Tibial artery (tissue), 4 donors: ENCODE data around the gene PICK1.

Source experiments
- DNase-seq, 2 donors: peaks; one replicate each; pipeline ENCODE4 v3.0.0-alpha.2; 2019
- H3K27ac ChIP-seq, 2 donors: fragments of 200-600 bp; sonication (generic) in 1 of 2; 1 replicate in 1 of 2; 2 replicates in 1 of 2; pipeline ENCODE4 v1.5.1; 2018 to 2019; ENCODE audit warnings: mild to moderate bottlenecking in 1 of 2
- H3K27me3 ChIP-seq, 2 donors: fragments of 200-600 bp; sonication (generic) in 1 of 2; one replicate each; pipeline versions ENCODE4 v1.5.1 to v1.6.0; 2016 to 2019
- H3K36me3 ChIP-seq, 3 donors: fragments of 200-600 bp; sonication (generic) in 2 of 3; one replicate each; pipeline ENCODE4 v1.5.1; 2016 to 2019; ENCODE audit warnings: mild to moderate bottlenecking in 2 of 3
- H3K4me1 ChIP-seq, 4 donors: fragments of 200-600 bp; sonication (generic) in 2 of 4; 1 replicate in 3 of 4; 2 replicates in 1 of 4; pipeline ENCODE4 v1.5.1; 2016 to 2019
- H3K4me3 ChIP-seq, 2 donors: fragments of 200-600 bp; sonication (generic) in 1 of 2; 1 replicate in 1 of 2; 2 replicates in 1 of 2; pipeline ENCODE4 v1.5.1; 2018 to 2019; ENCODE audit warnings: mild to moderate bottlenecking in 2 of 2
- H3K9me3 ChIP-seq, 3 donors: fragments of 200-600 bp; sonication (generic) in 1 of 3; one replicate each; pipeline ENCODE4 v1.5.1; 2016 to 2019
- intact Hi-C: fragments of 100-400 bp; cut with DNase I; formaldehyde crosslinking; loops from one replicate; pipeline ENCODE4 v1.15.0; 2023; ENCODE audit warnings: low total_unique reads
- TF ChIP-seq, protein P1 (sequence below), 2 experiments: fragments of 200-600 bp in 1 of 2; fragments of 450-650 bp in 1 of 2; IDR thresholded peaks; one replicate each; pipeline ENCODE4 v1.5.1; 2017 to 2019; ENCODE audit warnings: antibody characterized with exemption in 2 of 2, mild to moderate bottlenecking in 1 of 2, moderate library complexity in 1 of 2

Gene PICK1

DNA sequence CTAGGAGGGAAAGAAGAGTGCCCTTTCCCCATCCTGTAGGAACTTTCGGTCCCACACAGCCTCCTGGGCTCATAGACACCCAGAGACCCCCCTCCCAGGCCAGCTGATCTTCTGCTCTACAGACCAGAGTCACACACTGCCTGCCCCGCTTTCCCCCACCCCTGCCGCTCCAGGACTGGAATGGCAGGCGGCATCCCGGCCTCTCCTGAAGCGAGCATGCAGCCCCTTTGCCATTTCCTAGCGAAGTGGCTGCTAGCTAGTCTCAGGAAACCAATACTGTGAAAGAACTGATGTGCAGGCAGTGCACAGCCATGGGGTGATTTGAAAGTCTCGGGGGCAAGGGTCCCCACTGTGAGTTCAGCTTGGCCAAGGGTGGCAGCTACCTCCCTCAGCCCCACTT lies 8.3 kb downstream of the PICK1 start:
- Histone ChIP-seq H3K4me3 (no peak overlapping the region), H3K27ac (no peak overlapping the region), H3K4me1 (peaks cover 13 to 39% (median 26%) of the 10 kb centered on the region in 4 donors), H3K9me3 (no peaks in the 10 kb centered on the region), H3K36me3 (peaks cover 17 to 94% (median 30%) of the 10 kb centered on the region in 3 donors), H3K27me3 (no peaks in the 10 kb centered on the region)
- no peak for DNase-seq
- TF ChIP-seq, protein P1, sequence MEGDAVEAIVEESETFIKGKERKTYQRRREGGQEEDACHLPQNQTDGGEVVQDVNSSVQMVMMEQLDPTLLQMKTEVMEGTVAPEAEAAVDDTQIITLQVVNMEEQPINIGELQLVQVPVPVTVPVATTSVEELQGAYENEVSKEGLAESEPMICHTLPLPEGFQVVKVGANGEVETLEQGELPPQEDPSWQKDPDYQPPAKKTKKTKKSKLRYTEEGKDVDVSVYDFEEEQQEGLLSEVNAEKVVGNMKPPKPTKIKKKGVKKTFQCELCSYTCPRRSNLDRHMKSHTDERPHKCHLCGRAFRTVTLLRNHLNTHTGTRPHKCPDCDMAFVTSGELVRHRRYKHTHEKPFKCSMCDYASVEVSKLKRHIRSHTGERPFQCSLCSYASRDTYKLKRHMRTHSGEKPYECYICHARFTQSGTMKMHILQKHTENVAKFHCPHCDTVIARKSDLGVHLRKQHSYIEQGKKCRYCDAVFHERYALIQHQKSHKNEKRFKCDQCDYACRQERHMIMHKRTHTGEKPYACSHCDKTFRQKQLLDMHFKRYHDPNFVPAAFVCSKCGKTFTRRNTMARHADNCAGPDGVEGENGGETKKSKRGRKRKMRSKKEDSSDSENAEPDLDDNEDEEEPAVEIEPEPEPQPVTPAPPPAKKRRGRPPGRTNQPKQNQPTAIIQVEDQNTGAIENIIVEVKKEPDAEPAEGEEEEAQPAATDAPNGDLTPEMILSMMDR (IDR thresholded peaks at IDR 0.05) = no peak
- intact Hi-C loops = loop anchor here (5.0 kb wide), 2 partner anchors 287 to 442 kb away; partner anchors contain the start of gene DDX17

DNA sequence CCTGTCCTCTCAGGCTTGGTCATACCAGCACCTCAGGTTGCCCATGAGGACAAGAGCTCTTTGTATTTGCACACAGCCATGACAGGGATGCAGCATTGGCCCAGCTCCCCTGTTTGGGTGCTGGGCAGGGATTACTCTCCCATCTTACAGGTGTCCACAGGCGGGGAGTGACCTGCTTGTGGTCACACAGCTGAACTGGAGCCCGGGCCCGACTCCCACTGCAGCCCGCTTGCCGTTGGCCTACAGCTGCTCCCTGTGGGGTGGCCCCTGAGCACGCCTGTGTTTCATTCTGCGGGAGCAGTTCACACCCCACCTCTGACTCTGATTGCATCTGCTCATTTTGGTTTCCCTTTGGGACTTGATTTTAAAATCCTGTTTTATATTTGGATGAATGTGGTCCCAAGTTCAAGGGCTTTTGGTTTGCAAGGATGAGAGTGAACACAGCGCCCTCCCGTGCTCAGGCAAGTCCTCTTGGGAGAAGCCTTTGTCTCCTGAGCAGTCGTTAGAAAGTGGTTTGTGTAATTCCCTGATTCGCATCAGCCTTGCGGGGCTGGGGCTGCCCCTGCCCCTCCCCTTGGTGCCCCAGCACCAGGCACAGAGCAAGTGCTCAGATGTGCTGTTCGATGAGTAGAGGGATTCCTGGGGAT lies 9.3 kb downstream of the PICK1 start:
- Histone ChIP-seq H3K27ac (peak overlapping the region; percentile 91 to 97), H3K36me3 (peaks cover 17 to 94% (median 34%) of the 10 kb centered on the region in 3 donors), H3K4me3 (no peak overlapping the region), H3K27me3 (no peaks in the 10 kb centered on the region), H3K9me3 (no peaks in the 10 kb centered on the region), H3K4me1 (peaks cover 15 to 48% (median 35%) of the 10 kb centered on the region in 4 donors)
- intact Hi-C loops = loop anchor here (5.0 kb wide), 2 partner anchors 286 to 441 kb away; partner anchors contain the start of gene DDX17
- TF ChIP-seq, protein P1 (IDR thresholded peaks at IDR 0.05) = no peak
- no peak for DNase-seq

DNA sequence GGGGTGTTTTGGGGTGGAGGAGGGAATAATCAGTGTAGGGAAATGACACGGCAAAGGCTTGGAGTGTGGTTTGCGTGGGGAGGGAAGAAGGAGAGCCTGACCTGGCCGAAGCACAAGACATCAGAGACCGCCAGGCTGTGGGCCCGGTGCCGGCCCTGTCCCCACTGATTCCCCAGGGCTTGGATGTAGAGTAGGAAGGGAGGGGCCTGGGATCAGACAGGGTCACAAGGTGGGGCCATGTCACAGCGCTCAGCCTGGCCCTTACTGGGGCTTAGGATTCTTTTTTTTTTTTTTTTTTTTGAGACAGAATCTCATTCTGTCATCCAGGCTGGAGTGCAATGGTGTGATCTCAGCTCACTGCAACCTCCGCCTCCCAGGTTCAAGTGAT lies 9.8 kb downstream of the PICK1 start:
- DNase-seq = no peak
- Histone ChIP-seq H3K27ac (peak overlapping the region; percentile 91 to 97), H3K4me1 (peaks cover 15 to 52% (median 36%) of the 10 kb centered on the region in 4 donors), H3K27me3 (no peaks in the 10 kb centered on the region), H3K36me3 (peaks cover 17 to 94% (median 35%) of the 10 kb centered on the region in 3 donors), H3K4me3 (no peak overlapping the region), H3K9me3 (no peaks in the 10 kb centered on the region)
- TF ChIP-seq, protein P1 (IDR thresholded peaks at IDR 0.05) = no peak
- intact Hi-C loops = loop anchor here (5.0 kb wide), 2 partner anchors 285 to 440 kb away; partner anchors contain the start of gene DDX17

DNA sequence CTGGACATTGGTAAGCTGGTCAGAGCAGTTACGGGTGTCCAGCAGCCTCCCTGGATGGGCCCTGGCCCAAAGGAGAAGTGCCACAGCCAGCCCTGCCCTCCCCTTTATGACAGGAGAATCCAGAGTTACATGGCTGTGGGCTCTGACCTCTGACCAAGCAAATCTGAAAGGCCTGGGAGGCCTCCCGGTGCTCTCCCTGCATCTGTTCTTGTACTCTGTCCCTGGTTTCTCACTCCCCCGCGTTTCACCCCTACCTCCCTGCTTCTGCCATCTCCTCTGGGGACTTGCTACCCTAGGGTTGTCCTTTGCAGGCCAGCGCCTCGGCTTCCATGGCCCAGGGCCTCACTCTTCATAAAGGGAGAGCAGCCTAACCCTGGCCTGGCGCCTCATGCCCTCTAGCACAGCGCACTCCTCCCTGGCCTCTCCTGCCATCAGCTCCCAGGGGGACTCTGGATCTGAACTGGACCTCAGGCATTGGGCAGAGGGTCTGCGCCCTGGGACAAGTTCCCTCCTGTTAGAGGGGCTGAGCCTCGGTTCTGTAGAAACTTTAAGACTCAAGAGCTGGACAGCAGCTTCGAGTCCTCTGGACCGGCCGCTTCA lies 10.7 kb downstream of the PICK1 start:
- peak overlapping the region; percentile 91 to 97 for H3K27ac ChIP-seq
- peaks cover 19 to 96% (median 42%) of the 10 kb centered on the region in 3 donors for H3K36me3 ChIP-seq
- H3K4me1 ChIP-seq = peaks cover 15 to 58% (median 36%) of the 10 kb centered on the region in 4 donors
- TF ChIP-seq, protein P1 (IDR thresholded peaks at IDR 0.05) = no peak
- intact Hi-C loops = loop anchor here (5.0 kb wide), 2 partner anchors 284 to 439 kb away; partner anchors contain the start of gene DDX17
- no peak overlapping the region for H3K4me3 ChIP-seq
- no peaks in the 10 kb centered on the region for H3K27me3 ChIP-seq
- no peak for DNase-seq
- H3K9me3 ChIP-seq = no peaks in the 10 kb centered on the region

DNA sequence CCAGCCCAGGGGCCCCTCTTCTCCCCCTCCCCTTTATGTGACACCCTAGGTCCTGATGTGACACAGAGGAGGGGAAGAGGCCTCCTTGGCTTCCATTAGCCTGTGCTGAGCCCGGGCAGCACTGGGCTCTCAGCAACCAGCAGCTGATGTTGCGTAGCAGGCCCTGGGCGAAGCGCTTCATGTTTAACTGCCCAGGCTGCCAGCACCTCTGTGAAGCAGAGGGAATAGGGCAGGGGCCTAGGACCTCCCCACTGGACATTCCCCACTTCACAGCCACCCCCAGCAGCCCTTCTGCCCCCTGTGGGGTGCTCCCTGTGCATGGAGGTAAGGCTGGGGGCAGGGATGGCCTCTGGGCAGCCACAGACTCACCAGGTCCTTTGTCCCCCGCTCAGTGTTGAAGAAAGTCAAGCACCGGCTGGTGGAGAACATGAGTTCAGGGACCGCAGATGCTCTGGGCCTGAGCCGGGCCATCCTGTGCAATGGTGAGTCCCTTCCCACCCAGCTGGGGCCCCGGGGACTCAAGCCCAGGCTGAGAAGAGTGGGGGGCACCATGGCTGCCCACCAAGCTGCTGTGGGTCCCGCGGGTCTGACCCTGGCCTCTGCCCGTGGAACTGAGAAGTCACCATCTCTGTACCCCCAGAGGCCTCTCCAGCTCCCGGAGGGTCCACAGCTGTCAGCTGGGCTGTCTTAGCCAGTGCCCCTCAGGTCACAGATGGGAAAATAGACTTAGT lies 11.6 kb downstream of the PICK1 start:
- Histone ChIP-seq H3K27ac (peak overlapping the region; percentile 91 to 97), H3K36me3 (peaks cover 29 to 96% (median 51%) of the 10 kb centered on the region in 3 donors), H3K4me1 (peaks cover 15 to 58% (median 36%) of the 10 kb centered on the region in 4 donors), H3K9me3 (no peaks in the 10 kb centered on the region), H3K27me3 (no peaks in the 10 kb centered on the region), H3K4me3 (peak overlapping the region in 1 of 2 donors; percentile 24)
- TF ChIP-seq, protein P1 (IDR thresholded peaks at IDR 0.05) = no peak
- no peak for DNase-seq
- intact Hi-C loops = loop anchor here (5.0 kb wide), 2 partner anchors 283 to 438 kb away; partner anchors contain the start of gene DDX17
